ENCODE measurements around the gene FKBP7.
"Not testable (repeated sequence)": the region's sequence is repeated elsewhere in the genome, so short reads cannot be mapped to it uniquely, and the experiment has no call there.

FKBP7 gene

DNA sequence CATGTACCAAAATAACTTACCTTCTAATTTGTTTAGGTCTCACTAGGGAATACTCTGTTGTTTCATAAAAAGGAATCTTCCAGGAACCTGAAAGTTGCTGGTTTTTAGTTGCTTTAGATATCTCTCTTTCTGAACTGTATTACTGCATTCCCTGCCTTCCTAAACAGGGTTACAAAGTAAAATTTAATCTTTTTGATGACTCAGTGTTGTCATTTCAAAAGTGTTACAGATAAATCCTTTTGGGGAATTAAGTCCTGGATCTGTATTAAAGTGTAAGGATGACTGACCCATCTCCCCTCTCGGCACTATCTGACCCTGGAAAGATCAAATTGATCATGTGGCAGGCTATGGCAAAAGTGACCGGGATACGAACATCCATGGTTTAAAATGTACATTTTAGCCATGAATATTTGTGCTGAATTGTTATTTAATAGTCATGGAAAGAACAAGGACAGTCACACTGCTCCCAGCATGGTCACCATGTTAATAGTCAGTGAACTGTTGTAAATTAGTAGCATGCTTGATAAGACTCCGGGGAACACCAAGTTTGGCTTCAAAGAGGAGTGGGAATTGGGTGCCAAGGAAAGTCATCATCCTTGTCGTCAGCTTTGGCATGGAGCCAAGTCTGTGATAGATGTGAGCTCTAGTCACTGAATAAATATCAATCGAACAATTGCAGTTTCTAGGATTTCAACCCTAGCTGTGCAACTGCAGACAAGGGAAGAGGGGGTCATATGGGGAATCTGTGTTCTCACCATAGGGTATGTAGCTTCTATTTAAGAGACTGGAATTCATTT is 6.0 kb upstream of the FKBP7 start:
- DNase-seq: no peak

GRCh38 chr2:178482437-178482836 is 4.0 kb upstream of the FKBP7 start:
- peak in 1 of 2 experiments; percentile 45 for DNase-seq

GRCh38 chr2:178480227-178481181 is 2.1 kb upstream of the FKBP7 start, which contains the start of gene PLEKHA3:
PLEKHA3 (plus strand) TSS chr2:178480457; CDS start chr2:178480870, 413 bp downstream.
- peak; percentile 83 to 95 for DNase-seq

DNA sequence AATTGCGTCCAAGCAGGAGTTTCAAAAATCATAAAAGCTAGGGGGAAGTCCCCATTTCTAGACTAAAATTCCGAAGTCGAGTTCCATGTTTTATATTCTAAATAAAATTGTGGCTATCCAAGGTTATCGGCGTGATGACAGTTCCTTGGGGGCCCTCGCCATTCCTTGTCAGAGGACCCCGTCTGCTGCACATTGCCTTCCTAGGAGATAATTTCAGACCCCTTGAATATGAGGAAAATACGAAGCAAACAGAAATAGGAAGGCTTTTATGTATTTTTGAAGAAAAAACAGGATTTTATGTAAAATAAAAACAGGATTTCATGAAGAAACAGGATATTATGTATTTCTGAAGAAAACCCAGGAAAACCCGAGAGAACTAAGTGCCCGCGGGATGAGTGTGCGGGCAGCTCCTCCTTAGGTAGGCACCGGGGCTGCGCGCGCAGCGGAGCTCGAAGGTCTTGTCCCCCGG is 1.4 kb upstream of the FKBP7 start:
- peak in 1 of 2 experiments; percentile 24 for DNase-seq

GRCh38 chr2:178479275-178479616 is 846 bp upstream of the FKBP7 start:
- DNase-seq: no peak

DNA sequence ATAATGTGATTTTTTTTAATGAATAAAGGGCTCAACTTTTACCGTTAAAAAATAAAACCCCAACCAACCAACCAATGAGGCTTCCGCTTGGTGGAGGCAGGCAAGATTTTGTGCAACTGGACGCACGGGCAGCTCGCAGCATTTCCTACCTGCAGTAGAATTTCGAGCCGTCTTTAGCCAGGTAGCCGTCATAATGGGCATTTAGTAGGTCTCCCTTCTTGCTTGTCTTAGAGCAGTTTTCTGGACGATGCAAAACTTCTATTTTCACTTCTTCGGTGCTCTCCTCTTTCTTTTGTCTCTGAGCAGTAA is 316 bp downstream of the FKBP7 start:
- DNase-seq: peak; percentile 47 to 56

DNA sequence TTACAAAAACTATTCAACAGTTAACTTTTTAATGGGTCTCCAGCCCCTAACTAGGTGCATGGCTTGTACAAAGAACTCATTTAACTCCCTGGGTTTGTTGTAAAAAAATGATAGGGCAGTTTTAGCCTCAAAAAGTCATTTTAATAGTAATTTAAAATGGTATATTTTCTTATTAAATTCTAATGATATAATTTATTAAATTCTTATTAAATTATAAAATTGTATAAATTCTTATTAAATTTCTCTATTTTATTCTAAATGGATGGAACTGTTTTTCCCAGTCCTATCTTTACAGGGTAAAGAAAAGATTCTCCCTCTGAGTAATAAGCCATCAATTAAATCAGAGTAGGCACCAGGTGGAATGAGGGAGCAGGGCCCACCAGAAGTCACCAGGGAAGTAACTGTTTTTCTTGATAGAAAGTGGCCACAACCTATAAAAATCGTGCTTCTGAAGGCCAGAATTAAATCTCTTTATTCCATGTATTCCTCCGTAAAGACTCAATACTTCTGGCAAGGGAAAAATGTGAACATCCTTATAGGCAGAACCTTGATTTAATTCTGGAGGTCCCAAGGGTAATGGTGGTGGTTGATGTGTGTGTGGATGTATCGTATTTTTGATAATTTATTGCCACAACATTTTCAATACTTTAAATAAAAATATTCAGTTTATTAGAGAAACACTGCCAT is 814 bp downstream of the FKBP7 start:
- DNase-seq: peak in 1 of 2 experiments; percentile 15

GRCh38 chr2:178476477-178476876 is 1.9 kb downstream of the FKBP7 start:
- DNase-seq: no peak

DNA sequence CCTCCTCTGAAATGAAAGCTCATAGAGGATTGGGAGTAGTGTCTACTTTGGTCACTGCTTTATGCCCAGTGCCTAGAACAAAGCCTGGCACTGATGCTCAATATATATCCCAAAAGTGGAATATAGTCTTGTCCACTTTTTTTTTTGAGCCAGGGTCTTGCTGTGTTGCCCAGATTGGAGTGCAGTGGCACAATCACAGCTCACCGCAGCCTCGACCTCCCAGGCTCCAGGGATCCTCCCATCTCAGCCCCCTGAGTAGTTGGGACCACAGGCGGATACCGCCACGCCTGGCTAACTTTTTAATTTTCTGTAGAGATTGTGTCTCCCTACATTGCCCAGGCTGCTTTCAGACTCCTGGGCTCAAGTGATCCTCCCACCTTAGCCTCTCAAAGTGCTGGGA is 3.8 kb downstream of the FKBP7 start:
- DNase-seq: no peak

DNA sequence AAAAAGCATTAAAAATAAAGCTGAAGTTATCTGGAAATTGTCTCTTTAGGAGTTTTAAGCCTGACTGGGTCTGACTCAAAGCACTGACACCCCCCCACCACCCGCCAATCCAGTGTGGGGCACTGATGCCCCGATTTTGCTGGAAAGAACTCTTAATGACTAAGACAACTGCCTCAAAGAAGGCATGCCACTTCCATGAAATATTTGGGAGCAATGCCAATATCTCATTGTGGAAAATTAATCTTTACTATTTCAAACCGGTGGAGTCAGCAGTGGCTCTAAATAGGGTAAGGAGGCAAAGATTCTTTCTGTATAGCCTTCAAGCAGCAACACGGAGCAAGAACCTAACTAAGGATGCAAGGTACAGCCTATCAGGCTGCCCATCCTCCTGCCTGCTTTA is 4.5 kb downstream of the FKBP7 start:
- DNase-seq: no peak

DNA sequence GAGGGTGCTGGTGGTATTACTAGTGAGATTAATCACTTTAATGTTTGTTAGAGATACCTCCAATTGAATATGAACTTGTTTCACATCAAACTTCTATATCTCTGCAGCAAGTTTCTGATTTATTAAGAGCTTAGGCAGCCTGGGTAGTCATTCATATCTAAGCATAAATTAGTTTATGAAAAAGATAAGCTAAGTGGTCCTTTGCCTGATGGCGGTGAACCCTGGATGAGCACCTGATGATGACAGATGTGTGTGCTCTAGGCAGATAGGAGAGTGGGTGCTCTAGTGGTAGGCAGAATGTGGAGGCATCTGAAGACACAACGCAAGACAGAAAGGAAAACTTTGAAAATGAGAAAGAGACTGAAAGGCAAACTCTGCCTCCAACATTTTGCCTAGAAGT is 5.0 kb downstream of the FKBP7 start:
- DNase-seq: no peak

GRCh38 chr2:178471313-178471712 is 7.1 kb downstream of the FKBP7 start:
- not testable (repeated sequence) for DNase-seq

- no peak for DNase-seq
Observed at GRCh38 chr2:178469219-178469849, 9.1 kb downstream of the FKBP7 start.

GRCh38 chr2:178457390-178457886 is 21.0 kb downstream of the FKBP7 start:
- no peak for DNase-seq

- no peak for DNase-seq
Observed at GRCh38 chr2:178455947-178456346, 22.5 kb downstream of the FKBP7 start.

- peak in 1 of 2 experiments; percentile 6 for DNase-seq
Observed at GRCh38 chr2:178452870-178453269, 25.5 kb downstream of the FKBP7 start.

DNA sequence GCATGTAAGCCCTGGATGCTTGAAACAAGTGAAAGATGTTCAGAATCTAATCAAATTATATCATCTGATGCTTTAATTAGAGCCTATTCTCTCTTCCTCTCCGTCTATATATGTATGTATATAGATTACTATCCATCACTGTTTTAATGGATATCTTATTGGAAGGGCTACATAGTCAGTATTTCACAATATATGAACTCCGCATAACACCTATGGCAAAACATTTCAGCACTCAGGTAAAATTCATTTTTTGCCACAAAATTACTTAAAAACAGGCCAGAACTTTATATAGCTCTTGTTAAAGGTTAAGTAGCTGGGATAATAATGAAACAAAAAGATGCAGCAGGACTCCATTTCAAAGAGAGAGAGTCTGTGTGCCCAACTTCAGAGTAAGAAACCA is 26.1 kb downstream of the FKBP7 start:
- no peak for DNase-seq

DNA sequence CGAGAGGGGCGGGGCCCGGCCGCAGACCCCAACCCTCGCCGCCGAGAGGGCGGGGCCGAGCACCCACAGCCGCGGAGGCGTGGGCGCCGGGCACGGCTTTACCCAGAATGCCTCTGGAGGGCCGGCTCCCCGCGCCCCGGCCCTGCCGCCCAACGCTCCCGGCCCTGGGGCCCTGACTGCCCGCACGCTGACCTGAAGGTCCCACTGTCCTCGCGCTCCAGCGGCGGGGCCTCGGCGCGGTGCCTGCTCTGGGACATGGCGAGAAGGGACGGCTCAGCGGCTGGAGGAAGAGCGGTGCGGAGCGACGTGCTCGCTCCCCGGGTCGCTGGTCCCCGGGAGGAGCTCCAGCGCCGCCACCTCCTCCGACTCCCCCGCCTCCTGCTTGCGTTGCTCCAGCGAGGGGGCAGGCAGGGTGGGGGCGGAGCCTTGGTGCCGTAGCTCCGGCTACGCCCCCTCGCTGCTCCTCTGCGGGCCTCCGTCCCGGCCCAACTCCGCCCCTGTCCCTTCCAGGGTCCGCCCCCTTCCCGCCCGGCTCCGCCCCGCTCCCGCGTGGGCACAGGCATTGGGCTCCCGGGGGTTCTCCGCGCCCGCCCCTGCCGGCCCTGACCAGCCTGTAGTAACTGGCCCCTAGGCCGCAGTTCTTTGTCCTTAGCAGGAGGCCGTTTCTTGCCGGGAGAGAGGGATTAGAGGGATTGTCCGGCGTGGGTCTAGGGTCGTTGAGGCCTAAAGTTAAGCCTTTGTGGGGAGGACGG is 27.4 kb downstream of the FKBP7 start, which contains the start of the genes PJVK and PRKRA:
TSS of gene PJVK (plus strand) at position 605 of the 752 bp plus-strand sequence. CDS start 2,032 bp downstream, outside the sequence.
TSS of gene PRKRA (minus strand) at position 402 of the 752 bp plus-strand sequence. CDS start at position 257, 145 bp downstream.
- DNase-seq: peak; percentile 87 to 98

- no peak for DNase-seq
Observed at GRCh38 chr2:178450524-178450773, 28.0 kb downstream of the FKBP7 start.

DNA sequence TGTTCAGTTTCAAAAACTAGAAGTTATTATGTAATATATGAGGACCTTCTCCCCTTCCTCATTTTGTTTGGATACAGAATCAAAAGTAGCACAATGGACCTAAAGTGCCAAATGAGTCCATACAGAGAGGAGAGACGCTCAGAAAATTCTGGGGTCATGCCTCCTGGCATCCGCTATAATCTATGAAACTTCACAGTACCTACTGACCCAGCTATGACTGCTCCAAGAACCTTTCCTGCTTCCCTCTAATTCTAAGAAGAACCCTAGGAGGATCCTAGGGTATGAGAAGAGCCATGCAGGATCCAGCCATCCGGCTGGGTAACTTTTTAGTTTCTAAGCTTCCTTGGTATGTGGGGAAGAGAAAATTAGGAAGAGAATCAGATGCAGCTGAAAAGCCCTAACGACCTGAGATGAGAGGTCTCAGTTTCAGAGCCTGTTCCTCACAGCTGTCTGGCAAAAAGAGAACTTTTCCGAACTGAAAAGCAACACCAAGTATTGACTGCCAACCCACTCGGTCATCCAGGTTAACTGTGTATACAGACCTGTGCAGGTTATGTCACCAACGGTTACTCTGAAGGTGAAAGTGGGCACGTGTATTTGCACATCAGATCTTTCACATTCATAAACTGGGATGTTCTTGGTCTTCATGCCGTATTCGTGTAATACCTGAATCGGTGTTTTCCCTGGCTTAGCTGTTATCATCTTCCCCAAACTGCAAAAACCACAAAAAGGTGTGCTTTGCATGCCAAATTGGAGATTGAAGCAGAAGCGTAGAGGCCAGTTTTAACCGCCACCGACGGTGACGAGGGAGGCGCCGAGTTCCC is 28.5 kb downstream of the FKBP7 start:
- peak in 1 of 2 experiments; percentile 73 for DNase-seq

Measured in NCI-H526 (cell line).